ENCODE measurements around the gene FMO2. TPM values are rescaled to one million over a fixed set of nuclear protein-coding genes. Genes with fewer than 3 reads are reported as not detected.
"Not testable (repeated sequence)": the region's sequence is repeated elsewhere in the genome, so short reads cannot be mapped to it uniquely, and the experiment has no call there.

The FMO2 gene
- total RNA-seq, 1 donor from 2014 or later = not detected

GRCh38 chr1:171217658-171218443 is 32.8 kb downstream of the FMO2 start:
- Mint-ChIP-seq H3K4me3 (ENCODE audit: low read depth) (no peak overlapping the region), H3K27ac (no peak overlapping the region), H3K9me3 (no peaks in the 10 kb centered on the region), H3K4me1 (ENCODE audit: low read depth) (no peaks in the 10 kb centered on the region), H3K36me3 (ENCODE audit: low read depth) (no peaks in the 10 kb centered on the region), H3K27me3 (ENCODE audit: low read depth) (peaks cover 2% of the 10 kb centered on the region)
- no peak for DNase-seq (ENCODE audit: low spot score)
- intact Hi-C loops (cut with micrococcal nuclease) = no loop called here

- H3K4me3 Mint-ChIP-seq (ENCODE audit: low read depth) = no peak overlapping the region
- no peaks in the 10 kb centered on the region for H3K9me3 Mint-ChIP-seq
- no peaks in the 10 kb centered on the region for H3K4me1 Mint-ChIP-seq (ENCODE audit: low read depth)
- no peaks in the 10 kb centered on the region for H3K36me3 Mint-ChIP-seq (ENCODE audit: low read depth)
- intact Hi-C loops (cut with micrococcal nuclease) = no loop called here
- DNase-seq (ENCODE audit: low spot score) = no peak
- no peak overlapping the region for H3K27ac Mint-ChIP-seq
- H3K27me3 Mint-ChIP-seq (ENCODE audit: low read depth) = peaks cover 2% of the 10 kb centered on the region
Measured at GRCh38 chr1:171218661-171219060, 33.6 kb downstream of the FMO2 start.

- H3K4me1 Mint-ChIP-seq (ENCODE audit: low read depth) = no peaks in the 10 kb centered on the region
- no peak for DNase-seq (ENCODE audit: low spot score)
- no peak overlapping the region for H3K27ac Mint-ChIP-seq
- H3K27me3 Mint-ChIP-seq (ENCODE audit: low read depth) = peaks cover 2% of the 10 kb centered on the region
- intact Hi-C loops (cut with micrococcal nuclease) = no loop called here
- H3K4me3 Mint-ChIP-seq (ENCODE audit: low read depth) = no peak overlapping the region
- H3K9me3 Mint-ChIP-seq = no peaks in the 10 kb centered on the region
- H3K36me3 Mint-ChIP-seq (ENCODE audit: low read depth) = no peaks in the 10 kb centered on the region
Measured at GRCh38 chr1:171219346-171220080, 34.4 kb downstream of the FMO2 start.

- Mint-ChIP-seq H3K9me3 (no peaks in the 10 kb centered on the region), H3K27me3 (ENCODE audit: low read depth) (peaks cover 2% of the 10 kb centered on the region), H3K27ac (no peak overlapping the region), H3K4me1 (ENCODE audit: low read depth) (no peaks in the 10 kb centered on the region), H3K36me3 (ENCODE audit: low read depth) (no peaks in the 10 kb centered on the region), H3K4me3 (ENCODE audit: low read depth) (no peak overlapping the region)
- intact Hi-C loops (cut with micrococcal nuclease) = no loop called here
- DNase-seq (ENCODE audit: low spot score) = no peak
Measured at GRCh38 chr1:171220081-171220420, 35.0 kb downstream of the FMO2 start.

GRCh38 chr1:171220581-171221054 is 35.5 kb downstream of the FMO2 start:
- H3K9me3 Mint-ChIP-seq = no peaks in the 10 kb centered on the region
- intact Hi-C loops (cut with micrococcal nuclease) = no loop called here
- no peak overlapping the region for H3K4me3 Mint-ChIP-seq (ENCODE audit: low read depth)
- DNase-seq (ENCODE audit: low spot score) = no peak
- H3K36me3 Mint-ChIP-seq (ENCODE audit: low read depth) = no peaks in the 10 kb centered on the region
- no peaks in the 10 kb centered on the region for H3K4me1 Mint-ChIP-seq (ENCODE audit: low read depth)
- peaks cover 2% of the 10 kb centered on the region for H3K27me3 Mint-ChIP-seq (ENCODE audit: low read depth)
- H3K27ac Mint-ChIP-seq = no peak overlapping the region

- no peak overlapping the region for H3K27ac Mint-ChIP-seq
- no peaks in the 10 kb centered on the region for H3K9me3 Mint-ChIP-seq
- H3K36me3 Mint-ChIP-seq (ENCODE audit: low read depth) = no peaks in the 10 kb centered on the region
- no peak overlapping the region for H3K4me3 Mint-ChIP-seq (ENCODE audit: low read depth)
- no peak for DNase-seq (ENCODE audit: low spot score)
- no peaks in the 10 kb centered on the region for H3K27me3 Mint-ChIP-seq (ENCODE audit: low read depth)
- no peaks in the 10 kb centered on the region for H3K4me1 Mint-ChIP-seq (ENCODE audit: low read depth)
- intact Hi-C loops (cut with micrococcal nuclease) = no loop called here
Measured at GRCh38 chr1:171221665-171222591, 36.8 kb downstream of the FMO2 start.

- no peak for DNase-seq (ENCODE audit: low spot score)
- Mint-ChIP-seq H3K27me3 (ENCODE audit: low read depth) (no peaks in the 10 kb centered on the region), H3K36me3 (ENCODE audit: low read depth) (no peaks in the 10 kb centered on the region), H3K27ac (no peak overlapping the region), H3K4me3 (ENCODE audit: low read depth) (no peak overlapping the region), H3K4me1 (ENCODE audit: low read depth) (no peaks in the 10 kb centered on the region), H3K9me3 (no peaks in the 10 kb centered on the region)
- intact Hi-C loops (cut with micrococcal nuclease) = no loop called here
Measured at GRCh38 chr1:171222936-171223335, 37.8 kb downstream of the FMO2 start.

- intact Hi-C loops (cut with micrococcal nuclease); H3K4me1 Mint-ChIP-seq (ENCODE audit: low read depth); H3K27me3 Mint-ChIP-seq (ENCODE audit: low read depth); DNase-seq (ENCODE audit: low spot score); H3K9me3 Mint-ChIP-seq; H3K27ac Mint-ChIP-seq; H3K4me3 Mint-ChIP-seq (ENCODE audit: low read depth); H3K36me3 Mint-ChIP-seq (ENCODE audit: low read depth): not testable (repeated sequence)
Measured at GRCh38 chr1:171224257-171224656, 39.2 kb downstream of the FMO2 start.

- DNase-seq (ENCODE audit: low spot score) = no peak
- no peak overlapping the region for H3K27ac Mint-ChIP-seq
- no peaks in the 10 kb centered on the region for H3K4me1 Mint-ChIP-seq (ENCODE audit: low read depth)
- no peaks in the 10 kb centered on the region for H3K9me3 Mint-ChIP-seq
- intact Hi-C loops (cut with micrococcal nuclease) = no loop called here
- peaks cover 5% of the 10 kb centered on the region for H3K27me3 Mint-ChIP-seq (ENCODE audit: low read depth)
- no peaks in the 10 kb centered on the region for H3K36me3 Mint-ChIP-seq (ENCODE audit: low read depth)
- H3K4me3 Mint-ChIP-seq (ENCODE audit: low read depth) = no peak overlapping the region
Measured at GRCh38 chr1:171226747-171227370, 41.8 kb downstream of the FMO2 start.

GRCh38 chr1:171231326-171231725 is 46.2 kb downstream of the FMO2 start:
- DNase-seq (ENCODE audit: low spot score) = no peak
- Mint-ChIP-seq H3K4me3 (ENCODE audit: low read depth) (no peak overlapping the region), H3K4me1 (ENCODE audit: low read depth) (no peaks in the 10 kb centered on the region), H3K27me3 (ENCODE audit: low read depth) (peaks cover 6% of the 10 kb centered on the region), H3K27ac (no peak overlapping the region), H3K36me3 (ENCODE audit: low read depth) (no peaks in the 10 kb centered on the region), H3K9me3 (no peaks in the 10 kb centered on the region)
- intact Hi-C loops (cut with micrococcal nuclease) = no loop called here

GRCh38 chr1:171233183-171233582 is 48.1 kb downstream of the FMO2 start:
- Mint-ChIP-seq H3K9me3 (no peaks in the 10 kb centered on the region), H3K27ac (no peak overlapping the region), H3K27me3 (ENCODE audit: low read depth) (peaks cover 6% of the 10 kb centered on the region)

GRCh38 chr1:171236231-171236630 is 51.1 kb downstream of the FMO2 start:
- H3K9me3 Mint-ChIP-seq; H3K27ac Mint-ChIP-seq; H3K4me1 Mint-ChIP-seq (ENCODE audit: low read depth); H3K27me3 Mint-ChIP-seq (ENCODE audit: low read depth); H3K4me3 Mint-ChIP-seq (ENCODE audit: low read depth); H3K36me3 Mint-ChIP-seq (ENCODE audit: low read depth); DNase-seq (ENCODE audit: low spot score); intact Hi-C loops (cut with micrococcal nuclease): not testable (repeated sequence)

More at GRCh38 chr1:171233183-171233582, 48.1 kb downstream of the FMO2 start:
- Mint-ChIP-seq H3K4me3 (ENCODE audit: low read depth) (no peak overlapping the region), H3K4me1 (ENCODE audit: low read depth) (no peaks in the 10 kb centered on the region), H3K36me3 (ENCODE audit: low read depth) (no peaks in the 10 kb centered on the region)
- DNase-seq (ENCODE audit: low spot score) = no peak
- intact Hi-C loops (cut with micrococcal nuclease) = no loop called here
